ENCODE data around the gene ARMC3. TPM values are rescaled to one million over a fixed set of nuclear protein-coding genes. Genes with fewer than 3 reads are reported as not detected.

Gene ARMC3
- polyA plus RNA-seq, 2 of the 4 experiments (the other 2 are of a cell fraction), result 0.09 to 0.59 TPM

- FAIRE-seq (no peak), ATAC-seq (no peak), DNase-seq (ENCODE audit: low read depth in 1 of 2, low spot score in 1 of 2) (no peak)
- no peak for TF ChIP-seq ATOH8 (CRISPR knock-in tag; IDR thresholded peaks at IDR 0.05; ENCODE audit: low read depth)
- no peak for TF ChIP-seq FOSL2 (IDR thresholded peaks at IDR 0.05)
- TF ChIP-seq FOSL2 (CRISPR knock-in tag; IDR thresholded peaks at IDR 0.05), result no peak
- TF ChIP-seq ZSCAN20 (CRISPR knock-in tag; IDR thresholded peaks at IDR 0.05), result no peak
- no peak for TF ChIP-seq JUNB (IDR thresholded peaks at IDR 0.05)
- no peak for TF ChIP-seq CHD2 (IDR thresholded peaks at IDR 0.05; ENCODE audit: low read length, partially characterized antibody)
- TF ChIP-seq PHF8 (IDR thresholded peaks at IDR 0.05; ENCODE audit: borderline replicate concordance, low read depth), result no peak
- TF ChIP-seq CEBPB (IDR thresholded peaks at IDR 0.05), result no peak
- TF ChIP-seq BHLHE40 (IDR thresholded peaks at IDR 0.05; ENCODE audit: low read depth, low read length), result no peak
- TF ChIP-seq RCOR1 (IDR thresholded peaks at IDR 0.05; ENCODE audit: low read depth, low read length), result no peak
- no peak for TF ChIP-seq RFX5 (IDR thresholded peaks at IDR 0.05)
- H3K4me2 ChIP-seq, result no peak overlapping the region
- H3K27ac ChIP-seq, result no peak overlapping the region
- ChIA-PET POLR2A (no interaction called here), CTCF (no interaction called here)
- H3K4me1 ChIP-seq, result no peaks in the 10 kb centered on the region
- H3K4me3 ChIP-seq, result no peak overlapping the region
- WGBS (ENCODE audit: missing lambda C conversion rate), result 79% methylated on average over 1 of the region's 1 CpG
- H3K9me3 ChIP-seq, result no peaks in the 10 kb centered on the region
These were observed 35.0 kb downstream of the ARMC3 start for GRCh38 chr10:22962817-22963216.

- POLR2A ChIA-PET, result no interaction called here
- Histone ChIP-seq H3K9me3 (no peaks in the 10 kb centered on the region), H3K4me1 (no peaks in the 10 kb centered on the region), H3K4me3 (no peak overlapping the region), H3K4me2 (no peak overlapping the region), H3K27ac (no peak overlapping the region)
- TF ChIP-seq RCOR1 (IDR thresholded peaks at IDR 0.05; ENCODE audit: low read depth, low read length), result no peak
- FAIRE-seq (no peak), DNase-seq (ENCODE audit: low read depth in 1 of 2, low spot score in 1 of 2) (no peak), ATAC-seq (no peak)
- CTCF ChIA-PET, result no interaction called here
- WGBS (ENCODE audit: missing lambda C conversion rate), result 45% methylated on average over 5 of the region's 5 CpGs
These were observed 41.9 kb downstream of the ARMC3 start for GRCh38 chr10:22969704-22970103.

- WGBS (ENCODE audit: missing lambda C conversion rate), result 44% methylated on average over 1 of the region's 1 CpG
- H3K4me1 ChIP-seq, result no peaks in the 10 kb centered on the region
- TF ChIP-seq CEBPB (IDR thresholded peaks at IDR 0.05) (no peak), ESRRA (IDR thresholded peaks at IDR 0.05; ENCODE audit: borderline replicate concordance, low read length) (no peak), MYC (IDR thresholded peaks at IDR 0.05; ENCODE audit: borderline replicate concordance, low read length) (no peak), FOSL2 (IDR thresholded peaks at IDR 0.05) (no peak), FOSL2 (CRISPR knock-in tag; IDR thresholded peaks at IDR 0.05) (no peak), RARB (CRISPR knock-in tag; IDR thresholded peaks at IDR 0.05) (no peak), BCL3 (IDR thresholded peaks at IDR 0.05) (no peak), CHD4 (IDR thresholded peaks at IDR 0.05; ENCODE audit: borderline replicate concordance) (no peak), ZC3H11A (IDR thresholded peaks at IDR 0.05) (no peak), CBX2 (IDR thresholded peaks at IDR 0.05; ENCODE audit: borderline replicate concordance, low read depth) (no peak), ATOH8 (CRISPR knock-in tag; IDR thresholded peaks at IDR 0.05; ENCODE audit: low read depth) (no peak), ELK1 (IDR thresholded peaks at IDR 0.05; ENCODE audit: low read depth, low read length) (no peak), JUN (IDR thresholded peaks at IDR 0.05) (no peak), HEYL (CRISPR knock-in tag; IDR thresholded peaks at IDR 0.05) (no peak), HDAC2 (IDR thresholded peaks at IDR 0.05) (no peak), POLR2A (IDR thresholded peaks at IDR 0.05; ENCODE audit: low read length) (no peak), PBX3 (IDR thresholded peaks at IDR 0.05) (no peak)
- ChIA-PET POLR2A (no interaction called here), CTCF (no interaction called here)
- no peak for ATAC-seq
- no peak overlapping the region for H3K4me2 ChIP-seq
- no peak for DNase-seq (ENCODE audit: low read depth in 1 of 2, low spot score in 1 of 2)
- FAIRE-seq, result no peak
- no peaks in the 10 kb centered on the region for H3K9me3 ChIP-seq
- H3K27ac ChIP-seq, result no peak overlapping the region
- no peak overlapping the region for H3K4me3 ChIP-seq
These were observed 48.7 kb downstream of the ARMC3 start for GRCh38 chr10:22976534-22976933.
